MM.1S (cell line): Measurements from ENCODE around the gene CBARP.
"Not testable (repeated sequence)": the region's sequence is repeated elsewhere in the genome, so short reads cannot be mapped to it uniquely, and the experiment has no call there.

Source experiments
- DNase-seq: peaks from one replicate; pipeline ENCODE4 v3.0.0-alpha.2; 2015
- H2AFZ ChIP-seq: fragments of 300-600 bp; sonication (generic); 2 replicates; pipeline ENCODE4 v1.6.0; 2016; ENCODE audit warnings: antibody characterized with exemption, low read length
- H3F3A ChIP-seq: fragments of 300-600 bp; sonication (generic); 2 replicates; pipeline ENCODE4 v1.6.1; 2016; ENCODE audit warnings: mild to moderate bottlenecking, antibody characterized with exemption, low read length, moderate library complexity, mixed read lengths; ENCODE audit not compliant: insufficient read depth
- H3K27ac ChIP-seq: fragments of 300-600 bp; sonication (generic); 2 replicates; pipeline ENCODE4 v1.5.1; 2016; ENCODE audit warnings: mild to moderate bottlenecking, low read length
- H3K27me3 ChIP-seq: fragments of 300-600 bp; sonication (generic); replicated peaks from 2 replicates; pipeline ENCODE4 v1.6.0; 2016; ENCODE audit warnings: low read length; ENCODE audit not compliant: insufficient read depth
- H3K36me3 ChIP-seq: fragments of 300-600 bp; sonication (generic); replicated peaks from 2 replicates; pipeline ENCODE4 v1.6.1; 2016; ENCODE audit warnings: mild to moderate bottlenecking, low read length, mixed read lengths; ENCODE audit not compliant: insufficient read depth
- H3K4me1 ChIP-seq: fragments of 300-600 bp; sonication (generic); 2 replicates; pipeline ENCODE4 v1.6.1; 2016; ENCODE audit warnings: low read length, mixed read lengths
- H3K4me2 ChIP-seq: fragments of 300-600 bp; sonication (generic); 2 replicates; pipeline ENCODE4 v1.6.0; 2016; ENCODE audit warnings: low read depth, low read length
- H3K4me3 ChIP-seq: fragments of 300-600 bp; sonication (generic); 2 replicates; pipeline ENCODE4 v1.5.1; 2016; ENCODE audit warnings: low read length, mixed read lengths
- H3K79me2 ChIP-seq: fragments of 300-600 bp; sonication (generic); 2 replicates; pipeline ENCODE4 v1.6.1; 2016; ENCODE audit warnings: mixed run types, low read length, mixed read lengths
- H3K9ac ChIP-seq: fragments of 300-600 bp; sonication (generic); 2 replicates; pipeline ENCODE4 v1.6.1; 2016; ENCODE audit warnings: low read length, mixed read lengths
- H3K9me2 ChIP-seq: fragments of 300-600 bp; sonication (generic); replicated peaks from 2 replicates; pipeline ENCODE4 v1.6.1; 2016; ENCODE audit warnings: mild to moderate bottlenecking, low read length, mixed read lengths; ENCODE audit not compliant: insufficient read depth
- H3K9me3 ChIP-seq: fragments of 300-600 bp; sonication (generic); replicated peaks from 2 replicates; pipeline ENCODE4 v1.6.1; 2016; ENCODE audit warnings: mild to moderate bottlenecking, low read length, mixed read lengths; ENCODE audit not compliant: insufficient read depth
- H4K20me1 ChIP-seq: fragments of 300-600 bp; sonication (generic); 2 replicates; pipeline ENCODE4 v1.6.1; 2016; ENCODE audit warnings: mild to moderate bottlenecking, low read length, moderate library complexity, mixed read lengths; ENCODE audit not compliant: insufficient read depth
- CTCF ChIP-seq: fragments of 300-600 bp; sonication (generic); IDR thresholded peaks from 2 replicates; pipeline ENCODE4 v1.5.1; 2016; ENCODE audit warnings: antibody characterized with exemption, low read length, mixed read lengths
- EZH2 ChIP-seq: fragments of 300-600 bp; sonication (generic); optimal IDR thresholded peaks from 2 replicates; pipeline ENCODE3; 2017; ENCODE audit warnings: low read depth, mild to moderate bottlenecking, antibody characterized with exemption, low read length, mixed read lengths
- EZH2phosphoT487 ChIP-seq: fragments of 300-600 bp; sonication (generic); IDR thresholded peaks from 2 replicates; pipeline ENCODE4 v1.6.1; 2018; ENCODE audit warnings: antibody characterized with exemption, low read length

The CBARP gene

DNA sequence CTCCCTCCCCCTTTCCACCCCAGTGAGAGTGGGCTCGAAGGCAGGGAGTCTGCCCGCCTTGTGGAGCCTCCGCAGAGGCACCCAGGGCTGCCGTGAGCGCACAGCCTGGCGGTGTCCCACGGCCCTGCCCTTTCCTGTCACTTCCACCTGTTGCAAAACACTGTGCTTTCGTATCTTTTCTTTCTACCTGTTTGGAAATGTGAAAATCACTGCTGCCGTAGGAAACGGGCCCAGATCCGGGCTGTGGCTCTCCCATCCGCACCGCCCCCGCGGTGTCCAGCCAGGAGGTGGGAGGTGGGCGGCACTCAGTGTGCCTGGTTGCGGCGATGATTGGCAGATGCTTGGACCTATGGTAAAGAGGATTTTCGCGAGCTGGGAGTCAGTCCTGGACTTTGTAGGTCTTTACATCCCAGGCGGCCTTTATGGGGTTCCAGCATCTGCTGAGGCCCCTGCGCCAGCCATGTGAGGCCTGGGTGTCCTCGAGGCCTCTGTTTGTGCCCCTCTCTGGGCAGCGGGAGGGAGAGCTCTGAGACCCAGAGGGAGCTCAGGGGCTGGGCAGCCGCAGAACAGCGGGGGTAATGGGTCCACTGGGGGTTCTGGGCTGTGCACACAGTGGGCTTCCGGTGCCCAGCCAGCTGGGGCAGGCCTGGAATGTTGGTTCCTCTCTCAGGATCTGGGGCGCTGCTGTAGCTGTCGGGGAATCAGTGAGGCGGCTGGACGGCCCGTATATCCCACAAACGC, 26.1 kb downstream of the CBARP start:
- H3K9me3 ChIP-seq, result no peaks in the 10 kb centered on the region
- peaks cover 8% of the 10 kb centered on the region; the same call in 1 of the 2 replicates for H4K20me1 ChIP-seq
- H3K4me1 ChIP-seq, result no peaks in the 10 kb centered on the region
- H3K79me2 ChIP-seq, result peaks cover 98% of the 10 kb centered on the region
- no peak overlapping the region for H3K4me2 ChIP-seq
- no peaks in the 10 kb centered on the region for H3K9me2 ChIP-seq
- H3K36me3 ChIP-seq, result no peaks in the 10 kb centered on the region; the same call in 1 of the 2 replicates
- no peak overlapping the region for H3K4me3 ChIP-seq
- H3F3A ChIP-seq, result peaks cover 14% of the 10 kb centered on the region
- no peak overlapping the region for H3K9ac ChIP-seq
- no peak overlapping the region for H2AFZ ChIP-seq
- DNase-seq, result no peak
- TF ChIP-seq EZH2phosphoT487, result no peak
- no peak for TF ChIP-seq CTCF
- TF ChIP-seq EZH2, result no peak
- H3K27me3 ChIP-seq, result no peaks in the 10 kb centered on the region
- no peak overlapping the region for H3K27ac ChIP-seq

GRCh38 chr19:1210227-1210538, 27.6 kb downstream of the CBARP start:
- H2AFZ ChIP-seq, result no peak overlapping the region
- H4K20me1 ChIP-seq, result peaks cover 8% of the 10 kb centered on the region; the same call in 1 of the 2 replicates
- no peak overlapping the region for H3K4me3 ChIP-seq
- DNase-seq, result no peak
- peaks cover 89% of the 10 kb centered on the region for H3K79me2 ChIP-seq
- TF ChIP-seq CTCF (no peak), EZH2 (no peak), EZH2phosphoT487 (no peak)
- no peak overlapping the region for H3K9ac ChIP-seq
- H3K4me2 ChIP-seq, result no peak overlapping the region
- no peaks in the 10 kb centered on the region; the same call in 1 of the 2 replicates for H3K36me3 ChIP-seq
- H3K27me3 ChIP-seq, result no peaks in the 10 kb centered on the region
- peaks cover under 1% of the 10 kb centered on the region; the same call in 1 of the 2 replicates for H3K4me1 ChIP-seq
- H3K9me3 ChIP-seq, result no peaks in the 10 kb centered on the region
- H3F3A ChIP-seq, result peaks cover 17% of the 10 kb centered on the region
- H3K27ac ChIP-seq, result no peak overlapping the region
- H3K9me2 ChIP-seq, result no peaks in the 10 kb centered on the region

- H3K27me3 ChIP-seq, H3K4me2 ChIP-seq, H2AFZ ChIP-seq, H4K20me1 ChIP-seq, H3K4me1 ChIP-seq, H3K27ac ChIP-seq, H3K9ac ChIP-seq, H3K36me3 ChIP-seq, H3K9me2 ChIP-seq, DNase-seq, H3K4me3 ChIP-seq, H3K9me3 ChIP-seq: not testable (repeated sequence)
- Histone ChIP-seq H3F3A (peaks cover 17% of the 10 kb centered on the region), H3K79me2 (peaks cover 75% of the 10 kb centered on the region)
Measured at GRCh38 chr19:1208830-1209229, 29.0 kb downstream of the CBARP start.

DNA sequence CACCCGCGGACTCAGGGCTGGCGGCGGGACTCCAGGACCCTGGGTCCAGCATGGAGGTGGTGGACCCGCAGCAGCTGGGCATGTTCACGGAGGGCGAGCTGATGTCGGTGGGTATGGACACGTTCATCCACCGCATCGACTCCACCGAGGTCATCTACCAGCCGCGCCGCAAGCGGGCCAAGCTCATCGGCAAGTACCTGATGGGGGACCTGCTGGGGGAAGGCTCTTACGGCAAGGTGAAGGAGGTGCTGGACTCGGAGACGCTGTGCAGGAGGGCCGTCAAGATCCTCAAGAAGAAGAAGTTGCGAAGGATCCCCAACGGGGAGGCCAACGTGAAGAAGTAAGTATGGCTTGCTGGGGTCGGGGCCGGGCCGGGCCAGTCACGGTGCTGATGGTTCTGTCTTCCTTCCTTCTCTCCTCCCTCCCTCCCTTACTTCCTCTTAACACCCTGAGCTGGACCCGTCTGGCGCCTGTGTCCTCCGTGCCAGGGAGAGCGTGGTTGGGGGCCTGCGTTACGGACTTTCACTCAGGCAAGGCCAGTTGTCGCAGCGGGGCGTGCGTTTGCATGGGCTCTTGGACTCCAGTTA, 30.8 kb downstream of the CBARP start:
- TF ChIP-seq EZH2 (no peak), CTCF (no peak), EZH2phosphoT487 (no peak)
- H2AFZ ChIP-seq, result no peak overlapping the region
- H3K79me2 ChIP-seq, result peaks cover 58% of the 10 kb centered on the region
- no peaks in the 10 kb centered on the region for H3K27me3 ChIP-seq
- peaks cover 6% of the 10 kb centered on the region; the same call in 1 of the 2 replicates for H4K20me1 ChIP-seq
- H3F3A ChIP-seq, result peaks cover 17% of the 10 kb centered on the region
- H3K9ac ChIP-seq, result peak overlapping the region; percentile 75; the same call in 1 of the 2 replicates
- no peaks in the 10 kb centered on the region for H3K9me2 ChIP-seq
- H3K4me1 ChIP-seq, result peaks cover 4% of the 10 kb centered on the region; the same call in 1 of the 2 replicates
- H3K9me3 ChIP-seq, result no peaks in the 10 kb centered on the region
- H3K27ac ChIP-seq, result peak overlapping the region; percentile 16; the same call in 1 of the 2 replicates
- H3K4me2 ChIP-seq, result peak overlapping the region; percentile 97
- peak overlapping the region; percentile 82 for H3K4me3 ChIP-seq
- H3K36me3 ChIP-seq, result no peaks in the 10 kb centered on the region; the same call in 1 of the 2 replicates
- peak; percentile 43 for DNase-seq
